Measurements from ENCODE around the gene FXYD4.

FXYD4 gene

DNA sequence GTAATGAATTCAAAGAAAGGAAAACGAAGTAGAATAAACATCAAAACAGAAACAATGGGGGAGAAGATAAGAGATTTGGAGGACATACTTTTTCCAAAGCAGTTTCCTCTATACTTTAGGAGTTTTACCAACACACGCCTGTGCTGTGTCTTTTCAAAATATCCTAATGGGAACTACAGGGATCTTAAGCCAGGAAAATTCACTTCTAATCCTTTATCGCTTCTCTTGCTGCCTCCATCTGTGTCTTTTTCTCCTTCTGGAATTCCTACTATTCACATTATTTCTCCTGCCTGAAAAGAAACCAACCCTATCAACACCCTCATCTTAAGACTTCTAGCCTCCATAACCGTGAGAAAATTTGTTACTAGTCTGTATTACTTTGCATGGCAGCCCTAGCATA lies 30.7 kb downstream of the FXYD4 start:
- H3K27ac ChIP-seq: peak overlapping the region; percentile 95; the same call in 1 of the 2 replicates
- TF ChIP-seq, protein P1, sequence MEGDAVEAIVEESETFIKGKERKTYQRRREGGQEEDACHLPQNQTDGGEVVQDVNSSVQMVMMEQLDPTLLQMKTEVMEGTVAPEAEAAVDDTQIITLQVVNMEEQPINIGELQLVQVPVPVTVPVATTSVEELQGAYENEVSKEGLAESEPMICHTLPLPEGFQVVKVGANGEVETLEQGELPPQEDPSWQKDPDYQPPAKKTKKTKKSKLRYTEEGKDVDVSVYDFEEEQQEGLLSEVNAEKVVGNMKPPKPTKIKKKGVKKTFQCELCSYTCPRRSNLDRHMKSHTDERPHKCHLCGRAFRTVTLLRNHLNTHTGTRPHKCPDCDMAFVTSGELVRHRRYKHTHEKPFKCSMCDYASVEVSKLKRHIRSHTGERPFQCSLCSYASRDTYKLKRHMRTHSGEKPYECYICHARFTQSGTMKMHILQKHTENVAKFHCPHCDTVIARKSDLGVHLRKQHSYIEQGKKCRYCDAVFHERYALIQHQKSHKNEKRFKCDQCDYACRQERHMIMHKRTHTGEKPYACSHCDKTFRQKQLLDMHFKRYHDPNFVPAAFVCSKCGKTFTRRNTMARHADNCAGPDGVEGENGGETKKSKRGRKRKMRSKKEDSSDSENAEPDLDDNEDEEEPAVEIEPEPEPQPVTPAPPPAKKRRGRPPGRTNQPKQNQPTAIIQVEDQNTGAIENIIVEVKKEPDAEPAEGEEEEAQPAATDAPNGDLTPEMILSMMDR (IDR thresholded peaks at IDR 0.05): no peak
- no peak for TF ChIP-seq ZFX (IDR thresholded peaks at IDR 0.05; ENCODE audit: borderline replicate concordance)

DNA sequence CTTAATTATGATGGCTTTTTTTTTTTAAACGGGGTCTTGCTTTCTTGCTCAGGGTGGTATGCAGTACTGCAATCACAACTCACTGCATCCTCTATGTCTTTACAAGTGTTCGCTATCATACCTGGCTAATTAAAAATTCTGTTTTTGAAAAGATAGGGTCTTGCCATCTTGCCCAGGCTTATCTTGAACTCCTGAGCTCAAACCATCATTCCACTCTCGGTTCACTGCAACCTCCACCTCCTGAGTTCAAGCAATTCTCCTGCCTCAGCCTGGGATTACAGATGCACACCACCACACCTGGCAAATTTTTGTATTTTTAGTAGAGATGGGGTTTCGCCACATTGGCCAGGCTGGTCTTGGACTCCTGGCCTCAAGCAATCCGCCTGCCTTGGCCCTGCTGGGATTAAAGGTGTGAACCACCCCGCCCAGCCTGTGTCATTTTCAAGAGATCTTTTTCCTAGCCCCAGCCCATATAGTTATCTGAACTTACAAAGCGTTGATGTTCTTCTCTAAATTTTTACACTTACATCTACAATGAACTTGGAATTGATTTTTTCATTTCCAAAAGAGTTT lies 31.5 kb downstream of the FXYD4 start:
- TF ChIP-seq ZFX (IDR thresholded peaks at IDR 0.05; ENCODE audit: borderline replicate concordance): no peak
- TF ChIP-seq, protein P1 (IDR thresholded peaks at IDR 0.05): no peak
- H3K27ac ChIP-seq: peak overlapping the region; percentile 95; the same call in 1 of the 2 replicates

DNA sequence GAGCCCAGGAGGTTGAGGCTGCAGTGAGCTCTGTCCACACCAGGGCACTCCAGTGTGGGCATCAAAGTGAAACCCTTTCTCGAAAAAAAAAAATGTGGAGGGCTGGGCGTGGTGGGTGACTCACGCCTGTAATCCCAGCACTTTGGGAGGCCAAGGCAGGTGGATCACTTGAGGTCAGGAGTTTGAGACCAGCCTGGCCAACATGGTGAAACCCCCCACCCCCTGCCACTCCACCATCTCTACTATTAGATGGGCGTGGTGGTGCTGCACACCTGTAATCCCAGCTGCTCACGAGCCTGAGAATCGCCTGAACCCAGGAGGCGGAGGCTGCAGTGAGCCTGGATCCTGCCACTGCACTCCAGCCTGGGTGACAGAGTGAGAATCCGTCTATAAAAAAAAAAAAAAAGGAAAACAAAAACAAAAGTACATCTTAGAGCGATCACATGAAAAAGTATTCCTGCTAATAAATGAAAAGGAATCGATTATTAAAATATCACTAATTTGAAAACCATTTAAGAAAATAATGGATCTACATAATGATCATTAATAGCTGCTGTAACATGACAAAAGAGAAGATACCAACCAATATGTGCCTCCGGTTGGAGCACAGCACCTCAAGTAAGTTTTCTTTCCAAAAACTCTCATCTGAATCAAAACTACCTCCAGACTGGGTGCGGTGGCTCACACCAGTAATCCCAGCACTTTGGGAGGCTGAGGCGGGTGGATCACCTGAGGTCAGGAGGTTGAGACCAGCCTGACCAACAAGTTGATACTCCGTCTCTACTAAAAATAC lies 32.7 kb downstream of the FXYD4 start:
- H3K27ac ChIP-seq: no peak overlapping the region
- TF ChIP-seq ZFX (IDR thresholded peaks at IDR 0.05; ENCODE audit: borderline replicate concordance): no peak
- TF ChIP-seq, protein P1 (IDR thresholded peaks at IDR 0.05): no peak

DNA sequence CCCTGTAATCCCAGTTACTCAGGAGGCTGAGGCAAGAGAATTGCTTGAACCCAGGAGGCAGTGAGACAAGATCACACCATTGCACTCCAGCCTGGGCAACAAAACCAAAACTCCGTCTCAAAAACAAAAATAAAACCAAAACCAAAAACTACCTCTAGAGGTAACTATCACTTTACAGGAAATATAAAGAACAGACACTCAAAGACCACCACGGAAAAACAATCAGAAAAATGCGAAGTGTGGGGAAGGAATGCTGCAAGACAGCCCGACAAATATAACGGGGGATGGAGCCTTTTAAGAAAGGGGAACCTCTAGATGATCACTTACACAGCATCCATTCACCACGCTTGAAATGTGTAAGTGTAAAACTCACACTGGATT lies 33.3 kb downstream of the FXYD4 start:
- TF ChIP-seq, protein P1 (IDR thresholded peaks at IDR 0.05): no peak
- no peak for TF ChIP-seq ZFX (IDR thresholded peaks at IDR 0.05; ENCODE audit: borderline replicate concordance)
- H3K27ac ChIP-seq: no peak overlapping the region

DNA sequence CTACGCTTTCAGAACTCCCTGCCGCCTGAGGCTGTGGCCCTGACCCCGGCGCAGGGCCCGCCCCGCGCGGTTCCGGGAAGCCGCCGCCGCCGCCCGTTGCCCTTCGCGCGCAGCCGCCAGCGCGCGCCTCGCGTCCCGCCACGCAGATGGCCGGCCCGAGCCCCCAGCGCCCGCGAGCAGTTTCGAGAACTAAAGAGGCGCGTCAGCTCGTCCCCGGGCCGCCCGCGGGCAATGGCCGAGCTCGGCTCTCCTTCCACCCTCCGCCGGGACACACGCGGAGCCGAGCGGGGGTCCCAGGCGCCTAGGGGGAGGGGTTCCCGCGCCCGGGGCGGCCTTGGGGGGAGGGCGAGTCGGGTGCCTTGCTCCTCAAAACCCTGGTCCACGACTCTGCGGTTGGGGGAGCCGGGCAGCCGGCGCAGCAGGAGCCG lies 35.7 kb downstream of the FXYD4 start:
- H3K27ac ChIP-seq: peak overlapping the region; percentile 99

DNA sequence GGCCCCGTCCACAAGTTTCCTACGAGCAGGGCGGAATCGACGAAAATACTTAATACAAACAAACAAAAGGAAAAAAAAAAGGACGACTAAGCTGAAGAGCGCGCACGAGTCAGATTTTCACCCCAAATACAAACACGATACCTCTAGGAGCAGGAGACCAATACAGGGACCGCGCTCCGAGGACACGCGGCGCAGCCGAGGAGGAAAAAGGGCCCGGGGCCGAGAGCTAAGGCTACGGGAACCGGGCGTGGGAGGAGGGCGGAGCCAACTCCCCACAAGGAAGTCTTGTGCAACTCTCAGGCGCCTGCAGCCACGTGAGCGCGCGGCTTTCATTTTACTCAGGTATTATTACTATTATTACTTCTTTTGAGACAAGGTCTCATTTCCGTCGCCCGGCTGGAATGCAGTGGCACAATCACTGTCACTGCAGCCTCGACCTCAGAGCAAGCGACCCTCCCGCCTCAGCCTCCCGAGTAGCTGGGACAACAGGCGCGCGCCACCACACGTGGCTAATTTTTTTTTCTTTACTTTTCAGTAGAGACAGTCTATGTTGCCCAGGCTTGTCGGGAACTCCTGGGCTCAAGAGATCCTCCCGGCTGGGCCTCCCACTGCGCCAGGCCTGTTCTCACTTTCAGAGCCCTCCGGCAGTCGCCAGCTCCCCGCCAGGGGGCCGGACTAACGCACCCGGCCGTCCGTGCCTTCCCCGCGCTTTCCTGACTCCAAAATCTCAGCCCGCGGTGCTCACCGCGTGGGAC lies 36.3 kb downstream of the FXYD4 start:
- TF ChIP-seq, protein P1 (IDR thresholded peaks at IDR 0.05): peak; percentile 39
- TF ChIP-seq ZFX (IDR thresholded peaks at IDR 0.05; ENCODE audit: borderline replicate concordance): no peak
- peak overlapping the region; percentile 99 for H3K27ac ChIP-seq

More for the DNA sequence above, 35.7 kb downstream of the FXYD4 start:
- TF ChIP-seq, protein P1 (IDR thresholded peaks at IDR 0.05): no peak
- TF ChIP-seq ZFX (IDR thresholded peaks at IDR 0.05; ENCODE audit: borderline replicate concordance): no peak
